Loucy (cell line): ENCODE data around the gene RANGRF.

Experiments
- H2AFZ ChIP-seq: fragments of 200-600 bp; sonication (generic); 2 replicates; pipeline ENCODE4 v1.6.0; 2016; ENCODE audit warnings: antibody characterized with exemption, mild to moderate bottlenecking, low read length, moderate library complexity
- H3F3A ChIP-seq: fragments of 200-600 bp; 2 replicates; pipeline ENCODE4 v1.6.0; 2016; ENCODE audit warnings: antibody characterized with exemption, low read depth, mild to moderate bottlenecking
- H3K27me3 ChIP-seq: fragments of 200-600 bp; sonication (generic); 2 replicates; pipeline ENCODE4 v1.6.1; 2014; ENCODE audit warnings: low read length, mild to moderate bottlenecking; ENCODE audit not compliant: insufficient read depth, poor library complexity, severe bottlenecking
- H3K36me3 ChIP-seq: fragments of 200-600 bp; sonication (generic); 2 replicates; pipeline ENCODE4 v1.6.1; 2016; ENCODE audit warnings: low read length; ENCODE audit not compliant: insufficient read depth
- H3K4me1 ChIP-seq: fragments of 200-600 bp; sonication (generic); 2 replicates; pipeline ENCODE4 v1.5.1; 2014; ENCODE audit warnings: low read length, mild to moderate bottlenecking; ENCODE audit not compliant: insufficient read depth, poor library complexity, severe bottlenecking
- H3K4me2 ChIP-seq: fragments of 200-600 bp; sonication (generic); 2 replicates; pipeline ENCODE4 v1.6.0; 2014; ENCODE audit warnings: antibody characterized with exemption, low read length, low read depth, mild to moderate bottlenecking; ENCODE audit not compliant: poor library complexity, severe bottlenecking
- H3K4me3 ChIP-seq: fragments of 200-600 bp; sonication (generic); 2 replicates; pipeline ENCODE4 v1.5.1; 2014; ENCODE audit warnings: low read length, mild to moderate bottlenecking, mixed read lengths; ENCODE audit not compliant: poor library complexity, severe bottlenecking
- H3K79me2 ChIP-seq: fragments of 200-600 bp; sonication (generic); 2 replicates; pipeline ENCODE4 v1.6.1; 2014; ENCODE audit warnings: low read length; ENCODE audit not compliant: insufficient read depth
- H3K9ac ChIP-seq: fragments of 200-600 bp; sonication (generic); 2 replicates; pipeline ENCODE4 v1.6.0; 2014; ENCODE audit warnings: mild to moderate bottlenecking, low read depth, low read length, moderate library complexity; ENCODE audit not compliant: poor library complexity, severe bottlenecking
- H3K9me2 ChIP-seq: fragments of 200-600 bp; sonication (generic); replicated peaks from 2 replicates; pipeline ENCODE4 v1.6.1; 2016; ENCODE audit warnings: low read depth, low read length, mixed read lengths
- H3K9me3 ChIP-seq: fragments of 200-600 bp; sonication (generic); 2 replicates; pipeline ENCODE4 v1.6.1; 2014; ENCODE audit warnings: mild to moderate bottlenecking, antibody characterized with exemption, low read length, low read depth; ENCODE audit not compliant: insufficient read depth
- H4K20me1 ChIP-seq: fragments of 200-600 bp; sonication (generic); 2 replicates; pipeline ENCODE4 v1.6.0; 2014; ENCODE audit warnings: antibody characterized with exemption, low read length, mild to moderate bottlenecking; ENCODE audit not compliant: insufficient read depth, poor library complexity, severe bottlenecking
- CTCF ChIP-seq: fragments of 200-600 bp; sonication (generic); conservative IDR thresholded peaks from 2 replicates; pipeline ENCODE4 v1.5.1; 2014; ENCODE audit warnings: mild to moderate bottlenecking, antibody characterized with exemption, low read length
- EZH2phosphoT487 ChIP-seq: fragments of 200-600 bp; IDR thresholded peaks from 2 replicates; pipeline ENCODE4 v1.6.1; 2018; ENCODE audit warnings: antibody characterized with exemption, mild to moderate bottlenecking, moderate library complexity, borderline replicate concordance

Gene RANGRF

DNA sequence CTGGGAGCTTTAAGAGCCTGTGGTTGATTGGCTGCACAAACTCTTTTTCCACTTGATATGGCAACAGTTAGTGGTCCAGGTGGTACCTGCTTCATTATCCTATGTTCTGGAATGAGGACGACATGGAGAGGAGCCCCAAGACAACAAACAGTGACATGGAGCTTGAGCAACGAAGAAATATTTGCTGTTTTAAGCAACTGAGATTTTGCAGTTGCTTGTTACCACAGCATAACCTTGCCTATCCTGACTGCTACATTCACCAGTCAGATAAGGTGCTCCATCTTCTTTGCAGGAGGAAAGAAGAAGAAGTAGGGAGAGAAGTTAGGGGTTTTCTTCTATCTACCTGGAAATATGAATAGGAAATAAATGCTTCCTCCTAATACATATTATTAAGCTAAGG lies 43.7 kb downstream of the RANGRF start:
- no peaks in the 10 kb centered on the region for H4K20me1 ChIP-seq
- H3K36me3 ChIP-seq: no peaks in the 10 kb centered on the region
- H3K4me2 ChIP-seq: no peak overlapping the region
- no peaks in the 10 kb centered on the region for H3F3A ChIP-seq
- no peak for TF ChIP-seq EZH2phosphoT487
- TF ChIP-seq CTCF: no peak
- no peaks in the 10 kb centered on the region for H3K27me3 ChIP-seq
- H3K9me3 ChIP-seq: no peaks in the 10 kb centered on the region
- H2AFZ ChIP-seq: 0 out of 2 replicates have a peak overlapping the region, but pooled peaks have one; percentile 27
- H3K4me1 ChIP-seq: no peaks in the 10 kb centered on the region
- no peak overlapping the region for H3K9ac ChIP-seq
- H3K4me3 ChIP-seq: no peak overlapping the region
- no peaks in the 10 kb centered on the region for H3K79me2 ChIP-seq
- H3K9me2 ChIP-seq: no peaks in the 10 kb centered on the region

DNA sequence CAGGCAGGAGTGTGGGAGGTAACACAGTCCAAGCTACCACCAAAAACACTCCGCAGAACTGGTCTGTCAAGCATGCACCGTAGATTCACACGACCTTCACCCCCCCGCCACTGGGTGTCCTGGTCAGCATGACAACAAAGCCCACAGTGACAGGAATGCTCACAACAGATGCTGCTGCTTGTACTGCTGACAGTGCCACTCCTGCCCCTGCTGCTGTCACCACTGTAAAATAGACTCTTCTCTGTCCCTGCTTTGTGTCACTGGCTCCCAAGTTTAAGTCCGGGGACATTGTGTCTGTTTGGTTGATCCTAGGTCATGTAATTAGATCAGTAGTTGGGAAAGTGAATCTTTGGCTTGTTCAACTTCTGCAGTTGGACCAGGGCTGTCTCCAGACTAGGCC lies 44.2 kb downstream of the RANGRF start:
- Histone ChIP-seq H3K9ac (no peak overlapping the region), H3K79me2 (no peaks in the 10 kb centered on the region), H3K4me1 (no peaks in the 10 kb centered on the region), H3K36me3 (no peaks in the 10 kb centered on the region), H3F3A (no peaks in the 10 kb centered on the region), H3K4me2 (no peak overlapping the region), H3K9me2 (no peaks in the 10 kb centered on the region), H4K20me1 (no peaks in the 10 kb centered on the region), H3K9me3 (no peaks in the 10 kb centered on the region), H3K4me3 (no peak overlapping the region), H3K27me3 (no peaks in the 10 kb centered on the region), H2AFZ (no peak overlapping the region)
- no peak for TF ChIP-seq EZH2phosphoT487
- no peak for TF ChIP-seq CTCF

DNA sequence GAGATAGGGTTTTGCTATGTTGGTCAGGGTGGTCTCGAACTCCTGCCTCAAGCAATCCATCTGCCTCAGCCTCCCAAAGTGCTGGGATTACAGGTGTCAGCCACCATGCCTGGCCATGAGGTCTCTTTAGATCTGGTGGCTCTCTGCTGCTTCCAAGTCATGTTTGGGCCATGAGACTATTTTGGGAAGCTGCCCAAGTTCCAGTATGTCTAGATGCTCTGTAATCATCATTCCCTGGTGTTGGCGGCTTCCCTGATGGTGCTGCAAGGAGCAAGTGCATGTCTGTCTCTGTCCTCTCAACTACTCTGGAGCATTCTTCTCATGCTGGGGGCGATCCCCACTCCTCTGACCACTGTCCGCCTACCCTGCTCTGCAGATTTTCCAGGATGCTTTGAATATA lies 44.8 kb downstream of the RANGRF start:
- no peak overlapping the region for H3K9ac ChIP-seq
- no peaks in the 10 kb centered on the region for H3K36me3 ChIP-seq
- no peak overlapping the region for H2AFZ ChIP-seq
- H3K4me3 ChIP-seq: no peak overlapping the region
- no peaks in the 10 kb centered on the region for H3K9me2 ChIP-seq
- no peaks in the 10 kb centered on the region for H3K79me2 ChIP-seq
- TF ChIP-seq CTCF (no peak), EZH2phosphoT487 (no peak)
- H3K27me3 ChIP-seq: no peaks in the 10 kb centered on the region
- H3K4me1 ChIP-seq: no peaks in the 10 kb centered on the region
- H3K9me3 ChIP-seq: no peaks in the 10 kb centered on the region
- H4K20me1 ChIP-seq: no peaks in the 10 kb centered on the region
- H3F3A ChIP-seq: no peaks in the 10 kb centered on the region
- H3K4me2 ChIP-seq: no peak overlapping the region
